ENCODE measurements around the gene PPL. TPM values are rescaled to one million over a fixed set of nuclear protein-coding genes. Genes with fewer than 3 reads are reported as not detected.

PPL gene
- total RNA-seq, 1 experiment from 2014 or later, result 56.4 TPM

DNA sequence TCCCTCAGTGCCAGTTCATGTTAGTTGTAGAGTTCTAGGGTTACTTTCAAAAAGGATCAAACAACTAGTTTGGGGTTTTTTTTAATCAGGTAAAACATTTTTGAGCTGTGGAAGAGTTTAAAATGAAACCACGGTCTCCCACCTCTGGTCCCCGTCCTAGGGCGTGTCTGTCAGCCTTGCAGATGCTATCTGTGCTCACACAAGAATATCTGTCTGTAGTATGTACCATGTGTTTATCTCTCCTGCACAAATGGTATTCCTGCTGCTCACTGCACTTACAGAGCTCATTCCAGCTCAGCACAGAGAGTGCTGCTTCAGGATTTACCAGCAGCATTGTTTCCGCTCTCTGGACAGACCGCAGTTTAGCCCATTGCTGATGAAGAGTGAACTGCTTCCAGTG is 50.8 kb downstream of the PPL start:
- Histone ChIP-seq H4K20me1 (ENCODE audit: insufficient read depth) (peaks cover 8% of the 10 kb centered on the region; the same call in 1 of the 2 replicates), H3K36me3 (ENCODE audit: control insufficient read depth in 1 of 2, insufficient read depth in 2 of 2, low read length in 2 of 2) (peaks cover 27 to 31% of the 10 kb centered on the region in 2 experiments), H3K9me2 (ENCODE audit: insufficient read depth) (no peaks in the 10 kb centered on the region), H3K27ac (ENCODE audit: low read depth, low read length) (no peak overlapping the region), H3K9me3 (ENCODE audit: control insufficient read depth in 1 of 2, insufficient read depth in 1 of 2, low read depth in 1 of 2, low read length in 2 of 2) (no peaks in the 10 kb centered on the region; a peak in 1 of 4 replicates), H3K79me2 (ENCODE audit: insufficient read depth, low read length) (no peaks in the 10 kb centered on the region), H2AFZ (ENCODE audit: low read depth, low read length, poor library complexity, severe bottlenecking) (no peak overlapping the region), H3K4me3 (replicated peaks in 1 of 2; ENCODE audit: low read depth in 1 of 2, low read length in 2 of 2) (no peak overlapping the region), H3K27me3 (ENCODE audit: insufficient read depth, low read length) (no peaks in the 10 kb centered on the region), H3K4me2 (ENCODE audit: low read length) (no peak overlapping the region), H3K4me1 (ENCODE audit: control insufficient read depth in 1 of 2, insufficient read depth in 2 of 2, low read length in 2 of 2) (peaks cover 19 to 23% of the 10 kb centered on the region in 2 experiments), H3K9ac (ENCODE audit: low read length) (no peak overlapping the region)
- CTCF ChIA-PET, result no interaction called here
- ATAC-seq (no peak), DNase-seq (ENCODE audit: low read depth, low spot score) (no peak)
- RAD21 ChIA-PET (ENCODE audit: low non-redundant PET in 1 of 2, low total read pairs in 2 of 2, uncharacterized antibody in 2 of 2, unreplicated experiment in 2 of 2), result no interaction called here
- POLR2A ChIA-PET, result no interaction called here
- TF ChIP-seq EZH2phosphoT487 (IDR thresholded peaks at IDR 0.05; ENCODE audit: borderline replicate concordance) (no peak), CTCF (IDR thresholded peaks at IDR 0.05 in 2 of 3, conservative IDR thresholded peaks at IDR 0.05 in 1 of 3; ENCODE audit: borderline replicate concordance in 1 of 3, insufficient read depth in 1 of 3, low read depth in 2 of 3, low read length in 2 of 3) (no peak), TCF7L2 (IDR thresholded peaks at IDR 0.05; ENCODE audit: borderline replicate concordance, extremely low read depth, insufficient read depth, insufficient read length) (no peak), EGR1 (IDR thresholded peaks at IDR 0.05; ENCODE audit: low read depth) (no peak), ZNF274 (IDR thresholded peaks at IDR 0.05; ENCODE audit: low read depth, low read length) (no peak), ELF1 (IDR thresholded peaks at IDR 0.05; ENCODE audit: borderline replicate concordance, low read depth) (no peak), CBX3 (IDR thresholded peaks at IDR 0.05; ENCODE audit: low read depth) (no peak), RAD21 (IDR thresholded peaks at IDR 0.05; ENCODE audit: low read depth) (no peak), CEBPB (IDR thresholded peaks at IDR 0.05; ENCODE audit: low read depth) (no peak), YY1 (IDR thresholded peaks at IDR 0.05; ENCODE audit: extremely low read depth, insufficient replicate concordance, low read depth, low read length) (no peak), JUND (IDR thresholded peaks at IDR 0.05) (no peak), SIN3A (IDR thresholded peaks at IDR 0.05; ENCODE audit: low read depth) (no peak), ZFX (IDR thresholded peaks at IDR 0.05) (no peak), EZH2 (IDR thresholded peaks at IDR 0.05) (no peak), POLR2AphosphoS5 (IDR thresholded peaks at IDR 0.05; ENCODE audit: low read depth, low read length) (no peak), FOSL1 (IDR thresholded peaks at IDR 0.05; ENCODE audit: low read depth) (no peak), SRF (IDR thresholded peaks at IDR 0.05; ENCODE audit: low read depth) (no peak)
- TF ChIP-seq, protein P1, sequence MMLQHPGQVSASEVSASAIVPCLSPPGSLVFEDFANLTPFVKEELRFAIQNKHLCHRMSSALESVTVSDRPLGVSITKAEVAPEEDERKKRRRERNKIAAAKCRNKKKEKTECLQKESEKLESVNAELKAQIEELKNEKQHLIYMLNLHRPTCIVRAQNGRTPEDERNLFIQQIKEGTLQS (IDR thresholded peaks at IDR 0.05), result no peak
- TF ChIP-seq, protein P2, sequence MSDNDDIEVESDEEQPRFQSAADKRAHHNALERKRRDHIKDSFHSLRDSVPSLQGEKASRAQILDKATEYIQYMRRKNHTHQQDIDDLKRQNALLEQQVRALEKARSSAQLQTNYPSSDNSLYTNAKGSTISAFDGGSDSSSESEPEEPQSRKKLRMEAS (IDR thresholded peaks at IDR 0.05), result no peak
- BruUV-seq (replicated peaks), result no TSS peak
- intact Hi-C loops (cut with micrococcal nuclease), result no loop called here
